ENCODE measurements around the gene RABEP2.

Gene RABEP2

DNA sequence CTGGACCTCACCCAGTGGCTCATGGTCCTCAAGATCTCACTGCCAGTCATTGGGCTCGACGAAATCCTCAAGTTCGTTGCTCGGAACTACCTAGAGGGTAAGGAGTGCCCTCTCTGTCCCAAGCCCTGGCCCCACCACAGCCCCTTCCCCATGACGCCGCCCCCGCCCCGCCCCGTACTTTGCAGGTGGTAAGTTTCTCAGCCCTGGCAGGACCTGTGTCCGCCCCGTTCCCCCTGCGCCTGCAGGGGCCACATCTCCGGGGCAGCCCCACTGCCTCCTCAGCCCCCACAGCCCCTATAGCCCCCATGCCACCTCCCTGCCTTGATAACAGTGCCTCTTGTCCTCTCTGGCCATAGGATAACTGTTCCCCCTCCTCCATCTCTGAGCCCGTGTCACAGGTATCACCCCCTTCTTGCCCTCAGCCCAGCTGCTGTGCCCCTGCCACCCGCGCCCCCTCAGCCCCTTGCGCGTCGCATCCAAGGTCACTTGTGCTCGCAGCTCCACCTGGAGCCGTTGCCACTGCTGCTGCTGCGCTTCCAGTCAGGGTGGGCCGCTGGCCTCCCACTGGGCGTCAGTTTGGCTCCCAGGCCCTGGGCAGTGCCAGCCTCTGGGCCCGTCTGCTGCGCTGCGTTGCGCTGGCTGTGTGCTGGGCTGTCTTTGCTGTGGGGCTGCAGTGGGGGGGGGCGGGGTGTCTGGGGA lies 21.5 kb downstream of the RABEP2 start:
- H3K4me3 ChIP-seq (ENCODE audit: low read depth, low read length), result no peak overlapping the region
- no peak for TF ChIP-seq CTCF (IDR thresholded peaks at IDR 0.05; ENCODE audit: low read depth, low read length)

- no peak for TF ChIP-seq CTCF (IDR thresholded peaks at IDR 0.05; ENCODE audit: low read depth, low read length)
Measured at GRCh38 chr16:28902909-28903308, 22.1 kb downstream of the RABEP2 start.

DNA sequence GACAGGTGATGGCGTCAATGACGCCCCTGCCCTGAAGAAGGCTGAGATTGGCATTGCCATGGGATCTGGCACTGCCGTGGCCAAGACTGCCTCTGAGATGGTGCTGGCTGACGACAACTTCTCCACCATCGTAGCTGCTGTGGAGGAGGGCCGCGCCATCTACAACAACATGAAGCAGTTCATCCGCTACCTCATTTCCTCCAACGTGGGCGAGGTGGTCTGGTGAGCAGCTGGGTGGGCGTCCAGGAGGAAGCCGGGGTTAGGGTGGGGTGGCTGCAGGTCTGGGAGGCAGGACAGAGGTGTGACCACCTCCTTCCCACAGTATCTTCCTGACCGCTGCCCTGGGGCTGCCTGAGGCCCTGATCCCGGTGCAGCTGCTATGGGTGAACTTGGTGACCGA lies 23.2 kb downstream of the RABEP2 start:
- TF ChIP-seq CTCF (IDR thresholded peaks at IDR 0.05; ENCODE audit: low read depth, low read length), result no peak
- no peak overlapping the region for H3K4me3 ChIP-seq (ENCODE audit: low read depth, low read length)

More at GRCh38 chr16:28902909-28903308, 22.1 kb downstream of the RABEP2 start:
- H3K4me3 ChIP-seq (ENCODE audit: low read depth, low read length), result no peak overlapping the region

DNA sequence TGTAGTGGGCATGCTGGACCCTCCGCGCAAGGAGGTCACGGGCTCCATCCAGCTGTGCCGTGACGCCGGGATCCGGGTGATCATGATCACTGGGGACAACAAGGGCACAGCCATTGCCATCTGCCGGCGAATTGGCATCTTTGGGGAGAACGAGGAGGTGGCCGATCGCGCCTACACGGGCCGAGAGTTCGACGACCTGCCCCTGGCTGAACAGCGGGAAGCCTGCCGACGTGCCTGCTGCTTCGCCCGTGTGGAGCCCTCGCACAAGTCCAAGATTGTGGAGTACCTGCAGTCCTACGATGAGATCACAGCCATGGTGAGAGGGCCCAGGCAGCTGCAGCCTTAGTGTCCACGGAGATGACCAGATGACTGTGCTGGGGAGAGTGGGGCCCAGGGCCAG lies 24.4 kb downstream of the RABEP2 start:
- no peak for TF ChIP-seq CTCF (IDR thresholded peaks at IDR 0.05; ENCODE audit: low read depth, low read length)
- no peak overlapping the region for H3K4me3 ChIP-seq (ENCODE audit: low read depth, low read length)

GRCh38 chr16:28899882-28900590 lies 25.0 kb downstream of the RABEP2 start:
- no peak for TF ChIP-seq CTCF (IDR thresholded peaks at IDR 0.05; ENCODE audit: low read depth, low read length)
- H3K4me3 ChIP-seq (ENCODE audit: low read depth, low read length), result no peak overlapping the region

DNA sequence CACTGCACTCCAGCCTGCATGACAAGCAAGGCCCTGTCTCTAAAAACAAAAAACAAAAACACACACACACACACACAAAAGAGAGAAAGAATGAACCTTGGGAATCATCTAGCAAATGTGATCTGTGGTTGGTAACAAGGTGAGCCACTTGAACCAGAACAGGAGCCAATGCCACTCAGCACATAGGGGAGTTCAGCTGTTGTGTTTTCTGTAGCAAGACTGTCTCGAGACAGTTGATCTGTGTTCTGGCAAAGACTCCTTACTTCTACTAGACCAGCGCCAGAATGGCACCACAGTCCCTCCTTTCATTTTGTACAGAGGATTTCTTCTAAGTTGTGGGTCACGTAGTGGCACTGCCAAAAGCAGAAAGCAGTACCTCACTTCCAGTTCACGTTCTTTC lies 26.1 kb downstream of the RABEP2 start:
- no peak for TF ChIP-seq CTCF (IDR thresholded peaks at IDR 0.05; ENCODE audit: low read depth, low read length)
- H3K4me3 ChIP-seq (ENCODE audit: low read depth, low read length), result no peak overlapping the region

- no peak for TF ChIP-seq CTCF (IDR thresholded peaks at IDR 0.05; ENCODE audit: low read depth, low read length)
- no peak overlapping the region for H3K4me3 ChIP-seq (ENCODE audit: low read depth, low read length)
Measured at GRCh38 chr16:28898266-28898665, 26.8 kb downstream of the RABEP2 start.

Data from WI38 (cell line).